Measurements from ENCODE around the gene TMEM117.

TMEM117 gene

DNA sequence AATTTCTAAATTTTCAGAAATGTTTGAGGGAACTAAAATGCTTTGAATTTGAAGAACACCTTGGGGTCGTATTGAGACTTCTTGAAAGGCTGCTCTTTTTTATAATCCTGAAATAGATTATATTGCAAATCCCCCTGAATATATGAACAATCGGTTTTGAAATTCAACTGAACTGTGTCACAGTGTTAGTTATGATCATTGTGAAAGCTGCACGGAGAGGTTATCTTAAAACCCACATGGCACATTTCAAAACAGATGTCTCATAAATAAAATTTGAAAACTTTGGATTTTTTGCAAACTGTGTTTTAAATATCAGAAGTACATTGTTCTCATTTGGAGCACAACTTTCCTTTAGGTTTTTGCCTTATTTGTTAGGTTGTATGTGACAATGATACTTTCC lies 218.4 kb downstream of the TMEM117 start:
- H3K27me3 ChIP-seq (ENCODE audit: insufficient read depth, low read depth), result no peaks in the 10 kb centered on the region
- no peak overlapping the region for H3K4me3 ChIP-seq (IDR thresholded peaks at IDR 0.05; ENCODE audit: insufficient read depth, low read depth, low read length)
- H3K79me2 ChIP-seq (ENCODE audit: insufficient read depth, low read depth), result no peaks in the 10 kb centered on the region
- no peak overlapping the region for H3K27ac ChIP-seq
- no peaks in the 10 kb centered on the region for H3K4me1 ChIP-seq (ENCODE audit: low read depth, poor library complexity, severe bottlenecking)
- no peak overlapping the region for H3K9ac ChIP-seq
- no peak overlapping the region for H2AFZ ChIP-seq (ENCODE audit: low read depth)
- no peaks in the 10 kb centered on the region for H4K20me1 ChIP-seq (ENCODE audit: insufficient read depth)
- TF ChIP-seq CTCF (conservative IDR thresholded peaks at IDR 0.05; ENCODE audit: low read depth, low read length), result no peak
- H3K36me3 ChIP-seq (ENCODE audit: insufficient read depth), result no peaks in the 10 kb centered on the region
- no peak overlapping the region for H3K4me2 ChIP-seq

DNA sequence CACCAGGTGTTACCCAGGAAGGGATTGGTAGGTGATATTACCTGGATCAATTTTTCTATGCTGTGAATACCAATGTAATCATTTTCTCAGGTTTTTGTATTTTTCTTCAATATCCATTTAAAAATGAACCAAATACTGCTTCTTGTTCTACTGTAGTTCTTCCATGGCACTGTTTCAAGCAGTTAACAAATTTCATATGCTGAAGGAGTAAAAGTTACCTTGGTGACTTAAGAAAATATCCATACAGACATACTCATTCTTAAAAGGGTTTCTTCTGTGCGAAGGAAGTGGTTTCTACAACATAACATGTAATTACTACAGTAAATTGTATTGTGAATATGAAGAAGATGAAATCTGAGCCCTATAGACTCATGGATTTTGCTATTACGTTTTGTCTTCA lies 222.5 kb downstream of the TMEM117 start:
- H2AFZ ChIP-seq (ENCODE audit: low read depth), result no peak overlapping the region
- no peak for TF ChIP-seq CTCF (conservative IDR thresholded peaks at IDR 0.05; ENCODE audit: low read depth, low read length)
- H3K4me2 ChIP-seq, result no peak overlapping the region
- no peak overlapping the region for H3K27ac ChIP-seq
- no peak overlapping the region for H3K9ac ChIP-seq
- no peaks in the 10 kb centered on the region for H3K27me3 ChIP-seq (ENCODE audit: insufficient read depth, low read depth)
- H3K4me3 ChIP-seq (IDR thresholded peaks at IDR 0.05; ENCODE audit: insufficient read depth, low read depth, low read length), result no peak overlapping the region
- H4K20me1 ChIP-seq (ENCODE audit: insufficient read depth), result no peaks in the 10 kb centered on the region
- no peaks in the 10 kb centered on the region for H3K79me2 ChIP-seq (ENCODE audit: insufficient read depth, low read depth)
- no peaks in the 10 kb centered on the region for H3K4me1 ChIP-seq (ENCODE audit: low read depth, poor library complexity, severe bottlenecking)
- no peaks in the 10 kb centered on the region for H3K36me3 ChIP-seq (ENCODE audit: insufficient read depth)

GRCh38 chr12:44059476-44059875 lies 223.6 kb downstream of the TMEM117 start:
- TF ChIP-seq CTCF (conservative IDR thresholded peaks at IDR 0.05; ENCODE audit: low read depth, low read length), result no peak
- no peak overlapping the region for H3K4me2 ChIP-seq
- no peak overlapping the region for H3K4me3 ChIP-seq (IDR thresholded peaks at IDR 0.05; ENCODE audit: insufficient read depth, low read depth, low read length)
- H3K36me3 ChIP-seq (ENCODE audit: insufficient read depth), result no peaks in the 10 kb centered on the region
- no peaks in the 10 kb centered on the region for H3K4me1 ChIP-seq (ENCODE audit: low read depth, poor library complexity, severe bottlenecking)
- no peak overlapping the region for H2AFZ ChIP-seq (ENCODE audit: low read depth)
- H3K27ac ChIP-seq, result no peak overlapping the region
- no peaks in the 10 kb centered on the region for H3K79me2 ChIP-seq (ENCODE audit: insufficient read depth, low read depth)
- H4K20me1 ChIP-seq (ENCODE audit: insufficient read depth), result no peaks in the 10 kb centered on the region
- no peaks in the 10 kb centered on the region for H3K27me3 ChIP-seq (ENCODE audit: insufficient read depth, low read depth)
- no peak overlapping the region for H3K9ac ChIP-seq

DNA sequence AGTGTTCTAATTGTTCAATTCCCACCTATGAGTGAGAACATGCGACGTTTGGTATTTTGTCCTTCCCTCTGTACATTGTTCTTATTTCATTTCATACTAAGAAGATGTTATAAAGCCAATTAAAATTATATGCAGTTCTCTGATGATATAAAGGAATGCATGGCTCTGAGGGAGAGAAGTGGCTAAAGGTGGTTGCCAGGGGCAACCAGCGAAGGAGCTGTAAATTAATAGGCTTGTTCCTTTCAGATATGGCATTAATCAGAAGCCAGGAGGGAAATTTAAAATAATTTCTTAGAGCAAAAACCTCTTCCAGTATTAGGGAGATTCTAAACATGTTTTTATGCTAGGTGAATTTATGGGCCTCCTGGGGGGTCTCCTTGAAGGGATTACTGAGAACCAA lies 227.8 kb downstream of the TMEM117 start:
- TF ChIP-seq CTCF (conservative IDR thresholded peaks at IDR 0.05; ENCODE audit: low read depth, low read length), result no peak
- H3K27ac ChIP-seq, result no peak overlapping the region
- H3K79me2 ChIP-seq (ENCODE audit: insufficient read depth, low read depth), result no peaks in the 10 kb centered on the region
- no peaks in the 10 kb centered on the region for H4K20me1 ChIP-seq (ENCODE audit: insufficient read depth)
- no peak overlapping the region for H3K9ac ChIP-seq
- no peaks in the 10 kb centered on the region for H3K4me1 ChIP-seq (ENCODE audit: low read depth, poor library complexity, severe bottlenecking)
- H3K36me3 ChIP-seq (ENCODE audit: insufficient read depth), result no peaks in the 10 kb centered on the region
- H3K4me2 ChIP-seq, result no peak overlapping the region
- H2AFZ ChIP-seq (ENCODE audit: low read depth), result no peak overlapping the region
- H3K4me3 ChIP-seq (IDR thresholded peaks at IDR 0.05; ENCODE audit: insufficient read depth, low read depth, low read length), result no peak overlapping the region
- H3K27me3 ChIP-seq (ENCODE audit: insufficient read depth, low read depth), result no peaks in the 10 kb centered on the region

- Histone ChIP-seq H3K9ac (no peak overlapping the region), H3K27me3 (ENCODE audit: insufficient read depth, low read depth) (no peaks in the 10 kb centered on the region), H3K36me3 (ENCODE audit: insufficient read depth) (no peaks in the 10 kb centered on the region), H3K4me1 (ENCODE audit: low read depth, poor library complexity, severe bottlenecking) (no peaks in the 10 kb centered on the region), H3K79me2 (ENCODE audit: insufficient read depth, low read depth) (no peaks in the 10 kb centered on the region), H4K20me1 (ENCODE audit: insufficient read depth) (no peaks in the 10 kb centered on the region), H3K4me3 (IDR thresholded peaks at IDR 0.05; ENCODE audit: insufficient read depth, low read depth, low read length) (no peak overlapping the region), H3K4me2 (no peak overlapping the region), H3K27ac (no peak overlapping the region), H2AFZ (ENCODE audit: low read depth) (no peak overlapping the region)
- no peak for TF ChIP-seq CTCF (conservative IDR thresholded peaks at IDR 0.05; ENCODE audit: low read depth, low read length)
These were observed 241.0 kb downstream of the TMEM117 start for GRCh38 chr12:44076871-44077270.
